Endometrium (tissue), 2 donors: ENCODE measurements around the gene MMP12.

Source experiments
- FAIRE-seq: peaks from 2 replicates; lab custom pipeline; 2012; peaks lifted over from hg19 to GRCh38; lab: Jason Lieb, UNC
- donor health status: control.
- donor health status: control.

MMP12 gene

GRCh38 chr11:102850973-102851745 is 23.6 kb downstream of the MMP12 start:
- no peak for FAIRE-seq

GRCh38 chr11:102849311-102849710 is 25.5 kb downstream of the MMP12 start:
- no peak for FAIRE-seq

DNA sequence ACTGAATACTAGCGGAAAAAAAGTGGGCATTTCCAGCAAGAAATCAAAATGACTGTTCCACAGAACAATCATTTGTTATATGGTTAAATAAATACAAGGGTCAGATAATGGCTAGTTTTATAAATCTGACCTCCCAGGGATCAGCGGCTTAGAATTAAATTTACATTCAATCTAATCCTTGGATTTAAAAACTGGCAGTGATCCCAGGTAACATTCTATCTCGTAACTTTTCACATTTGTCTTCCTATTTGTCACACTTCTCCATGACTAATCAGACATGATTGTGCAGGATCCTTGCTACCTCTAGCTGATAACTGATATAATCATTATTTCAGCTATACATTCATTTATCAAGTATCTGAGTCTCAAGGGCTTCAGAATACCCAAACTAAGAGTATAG is 28.5 kb downstream of the MMP12 start:
- no peak for FAIRE-seq

DNA sequence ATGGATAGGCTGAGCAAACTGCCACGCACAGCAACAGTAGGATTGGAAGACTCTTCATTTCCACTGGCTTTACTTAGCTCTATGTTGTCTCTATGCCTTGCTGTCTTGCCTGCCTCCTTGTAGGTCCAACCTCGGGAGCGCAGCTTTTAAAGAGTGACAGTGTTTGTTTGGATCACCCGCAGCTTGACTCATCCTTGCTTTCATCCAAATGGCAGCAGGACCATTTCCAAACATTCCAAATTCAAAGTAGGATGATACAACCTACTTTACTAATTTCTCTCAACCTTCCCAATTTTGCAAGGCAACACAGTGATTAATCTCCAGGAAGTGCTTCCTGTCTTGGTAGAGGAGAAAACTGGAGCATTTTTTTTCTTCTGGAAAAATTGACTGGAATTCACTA is 31.3 kb downstream of the MMP12 start, which contains the start of gene MMP3:
TSS of gene MMP3 (minus strand) at position 121 of the 400 bp plus-strand sequence. CDS start at position 58, 63 bp downstream.
- no peak for FAIRE-seq

DNA sequence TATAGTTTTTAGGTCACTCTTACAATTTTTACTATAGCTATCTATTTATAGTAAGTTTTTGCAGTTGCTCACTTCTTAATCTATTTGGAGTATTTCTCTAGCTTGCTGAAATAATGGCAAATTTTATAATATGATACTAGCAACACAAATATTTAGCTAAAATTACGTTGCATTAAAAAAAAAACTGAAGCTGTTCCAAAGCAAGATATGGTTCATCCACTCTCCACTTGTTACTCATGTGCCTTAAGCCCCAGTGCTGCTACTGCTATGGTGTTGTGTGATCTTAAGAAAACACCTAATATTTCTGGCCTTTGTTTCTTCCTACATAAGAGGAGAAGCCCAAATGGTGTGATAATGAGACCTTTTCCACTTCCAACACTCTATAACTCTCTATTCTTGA is 31.9 kb downstream of the MMP12 start:
- no peak for FAIRE-seq

DNA sequence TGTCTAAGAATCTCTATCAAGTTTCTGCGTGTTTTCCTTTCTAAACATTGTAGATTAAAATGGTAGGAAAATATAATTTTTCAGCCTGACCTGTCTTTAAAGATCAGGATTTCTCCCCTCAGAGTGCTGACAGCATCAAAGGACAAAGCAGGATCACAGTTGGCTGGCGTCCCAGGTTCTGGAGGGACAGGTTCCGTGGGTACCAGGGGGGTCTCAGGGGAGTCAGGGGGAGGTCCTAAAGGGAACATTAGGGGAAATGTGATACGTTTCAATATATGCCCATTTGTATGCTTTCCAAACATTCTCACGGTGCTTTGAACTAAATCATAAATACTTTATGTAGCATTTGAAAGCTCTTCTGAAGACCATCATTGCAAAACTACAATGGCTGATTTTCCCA is 34.8 kb downstream of the MMP12 start:
- no peak for FAIRE-seq

- no peak for FAIRE-seq
These were observed 37.1 kb downstream of the MMP12 start for GRCh38 chr11:102837646-102838045.

GRCh38 chr11:102837156-102837555 is 37.6 kb downstream of the MMP12 start:
- FAIRE-seq: no peak

- no peak for FAIRE-seq
These were observed 38.4 kb downstream of the MMP12 start for GRCh38 chr11:102836290-102836875.

GRCh38 chr11:102833731-102834130 is 41.1 kb downstream of the MMP12 start:
- no peak for FAIRE-seq

GRCh38 chr11:102832612-102833011 is 42.2 kb downstream of the MMP12 start:
- FAIRE-seq: no peak

DNA sequence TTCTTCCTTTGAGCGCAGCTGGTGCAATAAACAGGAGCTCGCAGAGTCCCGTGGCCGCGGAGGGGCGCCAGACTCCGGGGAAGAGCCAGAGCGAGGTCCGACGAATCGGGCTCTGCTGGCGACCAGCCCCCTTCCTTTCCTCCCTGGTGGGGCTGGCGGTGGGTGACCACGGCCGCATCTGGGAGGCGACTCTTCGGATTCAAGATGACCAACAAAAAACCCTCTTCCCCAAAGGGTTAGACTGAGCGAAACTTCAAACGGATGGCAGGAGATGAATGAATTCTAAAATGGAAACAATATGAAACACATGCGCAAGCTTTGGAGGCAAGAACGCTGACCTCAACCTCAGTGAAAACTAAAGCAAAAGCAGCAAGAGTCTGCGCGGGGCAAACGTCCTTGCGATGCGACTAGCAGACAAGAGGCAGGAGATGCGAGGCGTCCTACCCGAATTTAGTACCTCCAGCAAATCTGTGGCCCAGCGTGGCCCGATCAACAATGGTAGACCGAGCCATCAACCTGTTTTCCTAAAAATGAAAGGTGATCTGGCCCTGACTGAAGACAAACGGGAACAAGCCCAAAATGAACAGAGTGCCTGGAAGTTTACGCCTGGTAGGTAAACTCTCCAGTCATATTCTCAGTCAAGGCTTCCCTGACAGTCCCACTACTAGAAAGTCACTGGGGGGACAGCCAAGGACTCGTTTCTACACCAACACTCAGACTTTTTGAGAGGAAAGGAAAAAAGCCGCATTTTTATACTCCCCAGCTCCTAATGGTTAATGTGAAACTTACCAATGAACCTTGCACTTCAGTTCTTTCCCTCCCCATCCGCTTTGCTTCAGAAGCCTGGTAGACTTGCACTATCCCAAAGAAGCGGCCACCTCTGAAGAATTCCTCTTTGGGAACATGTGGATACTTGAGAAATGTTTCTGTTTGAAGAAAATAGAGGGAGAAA is 43.0 kb downstream of the MMP12 start:
- no peak for FAIRE-seq

GRCh38 chr11:102831128-102831488 is 43.7 kb downstream of the MMP12 start:
- FAIRE-seq: peak; percentile 91

DNA sequence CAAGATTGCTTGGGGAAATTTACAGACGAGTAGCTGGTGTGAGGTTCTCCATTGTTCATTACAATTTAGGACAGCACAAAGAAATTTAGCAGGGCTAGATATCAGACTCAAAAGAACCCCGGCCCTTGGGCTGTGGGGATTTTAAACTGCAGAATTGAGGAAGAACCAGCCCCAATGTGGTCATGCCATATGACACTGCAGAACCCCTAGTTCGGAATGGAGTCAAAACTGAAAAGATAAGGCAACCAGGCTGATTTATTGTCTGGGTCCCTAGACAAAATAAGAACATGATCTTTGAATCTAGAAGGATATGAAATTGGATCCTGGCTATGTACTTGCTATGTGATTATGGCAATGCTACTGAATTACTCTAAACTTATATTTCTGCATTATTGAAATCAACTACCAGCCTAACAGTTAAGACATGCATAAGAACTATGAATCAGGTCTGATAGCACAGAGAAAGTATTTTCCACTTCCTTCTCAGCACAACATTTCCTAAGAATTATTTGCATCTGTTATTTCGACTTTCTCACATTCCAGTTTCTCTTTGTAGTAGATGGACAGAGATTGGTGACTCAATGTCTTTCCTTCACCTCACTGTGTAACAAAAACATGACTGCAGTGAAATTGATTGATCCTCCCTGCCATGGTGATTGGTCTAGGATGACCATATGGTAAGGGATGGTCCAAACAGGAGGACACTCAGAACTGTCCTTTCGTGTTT is 44.6 kb downstream of the MMP12 start:
- FAIRE-seq: no peak

DNA sequence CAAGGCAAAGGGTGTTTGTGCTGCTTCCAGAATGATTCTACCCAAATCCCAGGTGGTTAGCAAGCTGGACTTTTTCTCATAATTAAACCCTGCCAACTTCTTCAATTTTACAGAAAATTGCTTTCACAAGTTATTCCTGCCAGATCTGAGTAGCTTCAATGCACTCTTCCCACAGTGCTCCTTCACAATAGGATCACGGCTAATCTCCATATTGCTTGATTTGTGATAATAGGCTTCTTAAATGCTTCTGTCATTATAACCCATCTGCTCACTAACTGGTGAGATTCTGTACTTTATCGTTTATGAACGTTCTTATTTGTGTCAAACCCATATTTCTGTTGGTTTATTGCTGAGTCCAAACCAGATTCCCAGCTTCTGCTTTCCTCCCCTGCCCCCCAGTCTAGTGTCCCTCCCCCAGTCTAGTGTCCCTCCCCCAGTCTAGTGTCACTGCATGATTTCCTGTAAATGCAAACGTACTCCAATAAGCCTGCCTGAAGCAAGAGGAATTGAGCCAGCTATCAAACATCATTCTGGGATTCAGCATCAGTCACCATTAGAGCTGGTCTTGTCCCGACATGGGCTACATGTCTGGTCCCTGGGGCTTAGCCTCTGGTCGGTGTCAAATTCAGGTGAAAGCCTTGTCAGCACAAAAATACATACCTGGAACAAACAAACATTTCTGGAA is 45.3 kb downstream of the MMP12 start:
- FAIRE-seq: no peak

GRCh38 chr11:102824556-102824955 is 50.2 kb downstream of the MMP12 start:
- no peak for FAIRE-seq

- FAIRE-seq: no peak
These were observed 55.3 kb downstream of the MMP12 start for GRCh38 chr11:102819491-102819890.

- no peak for FAIRE-seq
These were observed 61.3 kb downstream of the MMP12 start for GRCh38 chr11:102813484-102813883.
